22Rv1 (cell line): ENCODE results near the gene KRT8.

Experiments used
- ZFX ChIP-seq: fragments of 450-650 bp; IDR thresholded peaks from 2 replicates; pipeline ENCODE4 v1.6.1; 2017; ENCODE audit warnings: antibody characterized with exemption, borderline replicate concordance
- TF ChIP-seq, protein P1 (sequence below): fragments of 450-650 bp; IDR thresholded peaks from 2 replicates; pipeline ENCODE4 v1.5.1; 2017; ENCODE audit warnings: mild to moderate bottlenecking

DNA sequence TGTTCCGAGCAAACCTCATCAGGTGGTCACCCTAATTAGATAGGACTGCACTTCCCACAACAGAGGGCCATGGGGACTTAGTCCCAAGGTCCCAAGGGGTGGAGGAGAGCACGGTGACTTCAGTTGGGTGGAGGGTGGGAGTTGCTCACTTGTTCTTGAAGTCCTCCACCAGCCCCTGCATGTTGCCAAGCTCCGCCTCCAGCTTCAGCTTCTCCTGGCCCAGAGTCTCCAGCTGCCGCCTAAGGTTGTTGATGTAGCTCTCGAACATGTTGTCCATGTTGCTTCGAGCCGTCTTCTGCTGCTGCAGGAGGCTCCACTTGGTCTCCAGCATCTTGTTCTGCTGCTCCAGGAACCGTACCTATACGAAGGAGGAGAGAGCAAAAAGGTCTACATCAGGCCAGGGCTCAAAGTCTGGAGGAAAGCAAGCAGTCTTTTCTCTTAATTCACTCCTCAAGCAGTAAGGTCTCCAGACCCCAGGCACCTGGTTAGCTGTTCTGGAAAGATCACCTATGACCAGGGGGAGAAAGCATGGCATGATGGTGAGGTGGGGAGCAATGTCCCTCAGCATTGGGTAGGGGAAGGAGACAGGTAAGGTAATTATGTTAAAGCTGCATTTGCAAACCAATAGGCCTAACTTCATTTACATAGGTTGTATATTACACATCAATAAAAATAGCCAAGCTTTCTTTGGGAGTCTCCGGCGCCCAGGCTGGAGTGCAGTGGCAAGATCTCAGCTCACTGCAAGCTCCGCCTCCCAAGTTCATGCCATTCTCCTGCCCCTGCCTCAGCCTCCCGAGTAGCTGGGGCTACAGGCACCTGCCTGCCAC, 2.9 kb downstream of the KRT8 start:
- TF ChIP-seq, protein P1, sequence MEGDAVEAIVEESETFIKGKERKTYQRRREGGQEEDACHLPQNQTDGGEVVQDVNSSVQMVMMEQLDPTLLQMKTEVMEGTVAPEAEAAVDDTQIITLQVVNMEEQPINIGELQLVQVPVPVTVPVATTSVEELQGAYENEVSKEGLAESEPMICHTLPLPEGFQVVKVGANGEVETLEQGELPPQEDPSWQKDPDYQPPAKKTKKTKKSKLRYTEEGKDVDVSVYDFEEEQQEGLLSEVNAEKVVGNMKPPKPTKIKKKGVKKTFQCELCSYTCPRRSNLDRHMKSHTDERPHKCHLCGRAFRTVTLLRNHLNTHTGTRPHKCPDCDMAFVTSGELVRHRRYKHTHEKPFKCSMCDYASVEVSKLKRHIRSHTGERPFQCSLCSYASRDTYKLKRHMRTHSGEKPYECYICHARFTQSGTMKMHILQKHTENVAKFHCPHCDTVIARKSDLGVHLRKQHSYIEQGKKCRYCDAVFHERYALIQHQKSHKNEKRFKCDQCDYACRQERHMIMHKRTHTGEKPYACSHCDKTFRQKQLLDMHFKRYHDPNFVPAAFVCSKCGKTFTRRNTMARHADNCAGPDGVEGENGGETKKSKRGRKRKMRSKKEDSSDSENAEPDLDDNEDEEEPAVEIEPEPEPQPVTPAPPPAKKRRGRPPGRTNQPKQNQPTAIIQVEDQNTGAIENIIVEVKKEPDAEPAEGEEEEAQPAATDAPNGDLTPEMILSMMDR = no peak
- no peak for TF ChIP-seq ZFX
